ENCODE data around the gene TAF1B. TPM values are rescaled to one million over a fixed set of nuclear protein-coding genes. Genes with fewer than 3 reads are reported as not detected.

TAF1B gene
- polyA plus RNA-seq, 2 donors: 5.7 to 7.9 TPM

DNA sequence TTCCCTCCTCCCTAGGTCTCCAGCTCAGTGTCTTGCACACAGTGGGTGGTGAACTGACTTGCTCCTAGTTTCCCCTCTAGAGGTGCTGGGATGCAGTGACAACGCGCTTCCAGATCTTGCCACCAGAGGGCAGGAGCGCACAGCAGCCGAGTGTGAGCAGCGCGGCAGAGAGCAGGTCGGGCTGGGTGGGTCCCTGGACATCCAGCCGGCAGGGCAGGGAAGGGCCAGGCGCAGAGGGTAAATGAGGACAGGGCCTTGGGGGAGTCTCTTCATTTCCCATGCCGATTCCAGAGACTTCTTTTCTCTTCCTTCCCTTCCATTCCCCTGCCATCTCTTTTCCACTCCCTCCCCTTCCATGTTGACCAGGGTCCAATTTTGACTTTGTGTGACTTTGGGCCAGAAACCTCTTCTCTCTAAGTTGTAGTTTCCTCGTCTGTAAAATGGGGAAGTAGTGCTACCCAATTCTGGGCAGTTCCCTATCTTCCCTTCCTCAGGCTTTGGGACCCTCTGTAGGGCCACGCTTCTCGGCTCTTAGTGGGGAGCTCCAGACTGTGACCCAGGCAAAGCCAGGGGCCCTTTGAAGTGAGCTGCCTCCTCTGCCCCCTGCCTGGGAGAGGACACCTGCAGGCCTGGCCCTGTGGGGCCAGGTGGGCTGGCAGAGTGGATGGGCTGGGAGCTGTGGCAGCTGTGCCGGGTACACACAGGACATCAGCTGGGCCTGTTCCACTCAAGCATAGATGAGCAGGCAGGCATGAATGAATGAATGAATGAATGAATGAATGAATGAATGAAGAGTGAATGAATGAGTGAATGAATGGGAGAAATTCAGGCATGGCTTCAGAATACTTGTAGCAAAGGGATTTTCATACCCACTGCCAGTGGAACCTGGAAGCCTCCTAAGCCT, 43.3 kb upstream of the TAF1B start:
- Histone ChIP-seq H3K36me3 (ENCODE audit: control insufficient read depth in 2 of 2, insufficient read depth in 2 of 2, low read length in 1 of 2) (no peaks in the 10 kb centered on the region), H3K27ac (ENCODE audit: low read depth in 2 of 2, low read length in 1 of 2) (peak overlapping the region; percentile 98 to 99), H3K27me3 (ENCODE audit: control insufficient read depth in 1 of 2, insufficient read depth in 2 of 2, low read length in 2 of 2) (no peaks in the 10 kb centered on the region), H3K4me3 (ENCODE audit: low read depth in 1 of 2, low read length in 2 of 2) (no peak overlapping the region), H3K9me3 (ENCODE audit: control insufficient read depth in 2 of 2, insufficient read depth in 1 of 2, low read depth in 1 of 2, low read length in 1 of 2) (no peaks in the 10 kb centered on the region), H3K4me1 (ENCODE audit: control insufficient read depth in 2 of 2, insufficient read depth in 2 of 2, low read length in 1 of 2) (peaks cover 3 to 40% of the 10 kb centered on the region in 2 donors)
- WGBS, 2 donors: 21 to 23% methylated on average over 14 of the region's 14 CpGs

DNA sequence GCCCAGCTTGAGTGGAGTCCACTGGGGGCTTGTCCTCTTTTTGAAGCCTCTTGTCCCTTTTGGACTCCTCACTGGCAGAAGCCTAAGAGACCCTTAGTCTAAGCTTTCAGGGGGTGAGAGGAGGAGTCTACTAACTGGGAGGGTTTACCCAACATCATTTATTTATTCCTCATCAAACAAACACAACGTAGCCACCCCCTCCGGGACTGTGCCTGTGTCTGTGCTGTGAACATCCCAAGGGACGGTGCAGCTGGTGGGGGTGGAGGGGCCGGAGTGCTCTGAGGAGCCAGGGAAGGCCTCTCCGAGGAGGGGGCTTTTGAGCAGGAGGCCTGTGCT, 42.7 kb upstream of the TAF1B start:
- Histone ChIP-seq H3K4me3 (ENCODE audit: low read depth in 1 of 2, low read length in 2 of 2) (no peak overlapping the region), H3K9me3 (ENCODE audit: control insufficient read depth in 2 of 2, insufficient read depth in 1 of 2, low read depth in 1 of 2, low read length in 1 of 2) (no peaks in the 10 kb centered on the region), H3K27me3 (ENCODE audit: control insufficient read depth in 1 of 2, insufficient read depth in 2 of 2, low read length in 2 of 2) (no peaks in the 10 kb centered on the region), H3K27ac (ENCODE audit: low read depth in 2 of 2, low read length in 1 of 2) (peak overlapping the region; percentile 98 to 99), H3K36me3 (ENCODE audit: control insufficient read depth in 2 of 2, insufficient read depth in 2 of 2, low read length in 1 of 2) (no peaks in the 10 kb centered on the region), H3K4me1 (ENCODE audit: control insufficient read depth in 2 of 2, insufficient read depth in 2 of 2, low read length in 1 of 2) (peaks cover 3 to 40% of the 10 kb centered on the region in 2 donors)
- WGBS, 2 donors: 43 to 53% methylated on average over 5 of the region's 5 CpGs

DNA sequence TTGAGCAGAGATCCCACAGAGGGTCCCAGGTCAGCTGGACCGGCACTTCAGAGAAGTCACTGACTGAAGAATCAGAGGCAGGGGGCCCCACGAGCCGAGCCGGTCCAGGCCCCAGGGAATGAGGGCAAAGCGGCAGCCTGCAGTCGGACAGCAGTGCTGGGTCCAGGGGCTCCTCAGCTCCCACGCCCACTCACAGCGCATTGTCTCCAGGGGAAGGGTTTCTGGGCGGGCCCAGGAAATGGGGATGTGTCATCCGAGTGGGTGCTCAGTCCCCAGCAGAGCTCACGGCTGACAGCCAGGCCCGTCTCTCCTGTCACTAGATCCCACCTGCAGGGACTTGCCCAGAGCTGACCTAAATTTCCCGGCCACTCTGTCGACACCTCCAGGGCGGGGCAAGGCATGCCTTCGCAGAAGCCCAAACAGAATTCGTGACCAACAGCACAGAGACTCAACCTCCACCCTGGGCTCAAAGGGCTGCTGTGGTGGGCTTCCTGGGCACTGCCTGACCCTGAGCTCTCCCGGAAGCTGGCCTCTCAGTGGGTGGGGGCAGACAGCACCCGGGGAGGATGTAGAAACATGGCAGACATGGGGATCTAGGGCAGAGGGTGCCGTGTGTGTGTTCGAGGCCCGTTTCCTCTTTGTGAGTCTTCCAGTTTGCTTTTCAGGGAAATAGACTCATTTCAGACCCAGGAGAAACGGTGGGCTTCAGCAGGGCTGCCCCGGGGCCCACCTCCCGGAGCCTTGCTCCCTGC, 42.1 kb upstream of the TAF1B start:
- no peak overlapping the region for H3K4me3 ChIP-seq (ENCODE audit: low read depth in 1 of 2, low read length in 2 of 2)
- H3K9me3 ChIP-seq (ENCODE audit: control insufficient read depth in 2 of 2, insufficient read depth in 1 of 2, low read depth in 1 of 2, low read length in 1 of 2): no peaks in the 10 kb centered on the region
- no peaks in the 10 kb centered on the region for H3K27me3 ChIP-seq (ENCODE audit: control insufficient read depth in 1 of 2, insufficient read depth in 2 of 2, low read length in 2 of 2)
- peaks cover 3 to 45% of the 10 kb centered on the region in 2 donors for H3K4me1 ChIP-seq (ENCODE audit: control insufficient read depth in 2 of 2, insufficient read depth in 2 of 2, low read length in 1 of 2)
- H3K36me3 ChIP-seq (ENCODE audit: control insufficient read depth in 2 of 2, insufficient read depth in 2 of 2, low read length in 1 of 2): no peaks in the 10 kb centered on the region
- WGBS, 2 donors: 33 to 54% methylated on average over 25 of the region's 25 CpGs
- peak overlapping the region; percentile 98 to 99 for H3K27ac ChIP-seq (ENCODE audit: low read depth in 2 of 2, low read length in 1 of 2)

DNA sequence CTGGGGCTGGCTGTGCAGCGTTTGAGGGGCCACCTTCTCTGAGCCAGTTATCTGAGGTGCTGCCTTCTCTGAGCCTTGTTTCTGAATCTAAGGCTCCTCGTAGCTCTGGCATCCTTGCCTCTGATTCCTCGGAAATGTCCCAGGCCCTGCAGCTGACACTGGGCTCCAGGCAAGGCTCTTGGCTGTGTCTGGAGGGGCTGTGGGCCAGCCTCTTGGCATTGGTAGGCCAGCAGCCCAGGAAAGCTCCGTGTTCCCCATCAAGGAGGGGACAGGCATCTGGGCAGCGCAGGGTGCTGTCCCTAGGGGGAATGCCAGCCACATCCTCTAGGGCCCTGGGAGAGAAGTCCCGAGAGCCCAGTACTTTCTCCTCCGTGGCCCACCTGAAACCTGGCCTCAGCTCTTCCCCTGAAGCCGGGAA, 40.7 kb upstream of the TAF1B start:
- no peaks in the 10 kb centered on the region for H3K27me3 ChIP-seq (ENCODE audit: control insufficient read depth in 1 of 2, insufficient read depth in 2 of 2, low read length in 2 of 2)
- H3K27ac ChIP-seq (ENCODE audit: low read depth in 2 of 2, low read length in 1 of 2): peak overlapping the region; percentile 98 to 99
- H3K9me3 ChIP-seq (ENCODE audit: control insufficient read depth in 2 of 2, insufficient read depth in 1 of 2, low read depth in 1 of 2, low read length in 1 of 2): no peaks in the 10 kb centered on the region
- no peak overlapping the region for H3K4me3 ChIP-seq (ENCODE audit: low read depth in 1 of 2, low read length in 2 of 2)
- no peaks in the 10 kb centered on the region for H3K36me3 ChIP-seq (ENCODE audit: control insufficient read depth in 2 of 2, insufficient read depth in 2 of 2, low read length in 1 of 2)
- WGBS, 2 donors: 79% methylated on average over 8 of the region's 8 CpGs
- H3K4me1 ChIP-seq (ENCODE audit: control insufficient read depth in 2 of 2, insufficient read depth in 2 of 2, low read length in 1 of 2): peaks cover 3 to 40% of the 10 kb centered on the region in 2 donors

DNA sequence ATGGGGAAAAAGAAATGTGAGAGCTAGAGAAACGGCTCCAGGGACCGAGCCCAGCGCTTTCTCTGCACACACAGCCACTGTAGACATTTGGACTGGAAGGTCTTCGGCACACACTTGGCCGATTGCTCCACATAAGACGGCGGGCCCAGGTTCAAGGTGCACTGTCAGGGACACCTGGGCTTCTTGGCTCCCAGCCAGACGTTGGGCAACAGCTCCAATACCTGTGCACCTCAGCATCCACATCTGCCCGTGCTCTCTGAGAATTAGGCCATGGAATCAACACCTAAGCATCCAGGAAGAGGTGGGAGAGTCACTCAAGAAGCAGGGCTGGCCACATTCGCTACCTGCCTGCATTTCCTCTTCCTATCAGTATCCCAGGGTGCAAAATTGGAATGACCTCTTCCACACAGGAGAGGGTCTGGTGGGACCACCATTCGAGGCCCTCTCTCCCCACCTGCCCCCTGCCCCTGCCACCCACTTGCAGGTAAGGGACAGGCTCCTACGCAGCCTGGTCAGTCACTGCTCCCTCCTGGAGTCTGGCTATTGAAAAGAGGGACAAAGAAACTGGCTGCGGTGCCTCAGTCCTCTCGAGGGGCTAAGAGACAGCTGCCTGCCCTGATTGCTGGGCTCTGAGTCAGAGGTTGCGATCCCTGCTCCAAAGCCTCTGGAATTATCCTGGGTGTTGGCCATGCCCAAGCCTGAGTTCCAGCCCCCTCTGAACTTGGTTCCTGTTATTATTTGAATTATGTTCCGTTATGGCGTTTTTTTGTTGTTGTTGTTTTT, 40.1 kb upstream of the TAF1B start:
- Histone ChIP-seq H3K4me1 (ENCODE audit: control insufficient read depth in 2 of 2, insufficient read depth in 2 of 2, low read length in 1 of 2) (peaks cover 3 to 40% of the 10 kb centered on the region in 2 donors), H3K36me3 (ENCODE audit: control insufficient read depth in 2 of 2, insufficient read depth in 2 of 2, low read length in 1 of 2) (no peaks in the 10 kb centered on the region), H3K9me3 (ENCODE audit: control insufficient read depth in 2 of 2, insufficient read depth in 1 of 2, low read depth in 1 of 2, low read length in 1 of 2) (no peaks in the 10 kb centered on the region), H3K27me3 (ENCODE audit: control insufficient read depth in 1 of 2, insufficient read depth in 2 of 2, low read length in 2 of 2) (no peaks in the 10 kb centered on the region), H3K4me3 (ENCODE audit: low read depth in 1 of 2, low read length in 2 of 2) (no peak overlapping the region), H3K27ac (ENCODE audit: low read depth in 2 of 2, low read length in 1 of 2) (peak overlapping the region; percentile 98 to 99)
- WGBS, 2 donors: 60 to 65% methylated on average over 17 of the region's 17 CpGs

DNA sequence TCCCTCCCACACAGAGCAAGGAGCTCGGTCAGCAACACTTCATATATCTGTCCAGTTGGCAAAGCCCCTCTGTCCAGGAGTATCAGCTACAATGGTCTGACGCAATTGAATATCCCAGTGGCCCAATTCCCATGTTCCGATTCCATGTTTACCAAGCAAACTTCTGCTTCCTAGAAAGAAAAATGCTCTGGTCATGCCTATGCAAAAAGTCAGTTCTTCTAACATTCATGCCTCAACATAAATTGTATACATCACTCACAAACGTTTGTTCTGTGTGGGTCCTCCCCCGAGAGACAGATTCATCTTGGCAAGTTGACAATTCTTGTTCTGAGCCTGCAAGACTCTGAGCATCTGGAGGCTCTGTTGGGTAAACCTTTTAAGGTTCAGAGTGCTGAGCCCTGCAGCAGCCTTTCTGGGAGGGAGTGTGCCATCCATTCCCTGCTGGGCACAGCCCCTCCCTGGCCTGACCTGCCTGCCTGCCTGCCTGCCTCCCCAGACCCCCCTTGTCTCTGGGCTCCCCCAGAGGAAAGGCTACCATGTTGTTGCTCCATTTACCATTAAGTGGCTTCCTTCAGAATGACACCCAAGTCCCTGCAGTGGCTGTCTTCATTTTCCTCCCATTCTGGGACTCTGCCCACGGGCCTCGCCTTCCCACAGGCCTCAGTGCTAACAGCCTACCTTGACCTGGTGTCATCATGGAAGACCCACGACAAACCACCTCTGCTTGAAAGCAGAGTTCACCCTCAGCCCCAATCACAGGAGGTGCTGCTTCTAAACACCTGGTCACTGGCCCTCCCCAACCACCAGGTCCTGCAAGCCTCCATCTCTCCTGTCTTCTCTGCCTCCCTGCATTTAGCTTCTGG, 37.6 kb upstream of the TAF1B start:
- peaks cover 3 to 38% of the 10 kb centered on the region in 2 donors for H3K4me1 ChIP-seq (ENCODE audit: control insufficient read depth in 2 of 2, insufficient read depth in 2 of 2, low read length in 1 of 2)
- 58 to 68% methylated on average over 8 of the region's 8 CpGs for WGBS, 2 donors
- H3K27me3 ChIP-seq (ENCODE audit: control insufficient read depth in 1 of 2, insufficient read depth in 2 of 2, low read length in 2 of 2): no peaks in the 10 kb centered on the region
- no peak overlapping the region for H3K4me3 ChIP-seq (ENCODE audit: low read depth in 1 of 2, low read length in 2 of 2)
- H3K27ac ChIP-seq (ENCODE audit: low read depth in 2 of 2, low read length in 1 of 2): peak overlapping the region in 1 of 2 donors; percentile 37
- H3K36me3 ChIP-seq (ENCODE audit: control insufficient read depth in 2 of 2, insufficient read depth in 2 of 2, low read length in 1 of 2): no peaks in the 10 kb centered on the region
- H3K9me3 ChIP-seq (ENCODE audit: control insufficient read depth in 2 of 2, insufficient read depth in 1 of 2, low read depth in 1 of 2, low read length in 1 of 2): no peaks in the 10 kb centered on the region

DNA sequence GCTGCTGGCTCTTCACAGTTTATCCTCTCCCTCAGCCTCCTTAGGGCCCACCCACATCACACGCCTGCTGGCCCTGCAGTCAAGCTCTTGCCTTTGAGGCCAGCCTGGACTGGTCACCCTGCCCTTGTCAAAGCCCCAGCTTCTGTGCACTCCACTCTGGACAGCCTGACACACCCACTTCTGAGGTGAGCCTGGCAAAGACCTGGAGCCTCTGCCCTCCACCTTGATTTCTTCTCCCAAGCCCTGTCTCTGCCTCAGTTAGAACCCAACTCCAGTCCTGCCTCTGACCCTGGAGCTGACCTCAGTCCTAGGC, 37.0 kb upstream of the TAF1B start:
- Histone ChIP-seq H3K36me3 (ENCODE audit: control insufficient read depth in 2 of 2, insufficient read depth in 2 of 2, low read length in 1 of 2) (no peaks in the 10 kb centered on the region), H3K4me1 (ENCODE audit: control insufficient read depth in 2 of 2, insufficient read depth in 2 of 2, low read length in 1 of 2) (peaks cover 0 to 35% of the 10 kb centered on the region in 2 donors), H3K27me3 (ENCODE audit: control insufficient read depth in 1 of 2, insufficient read depth in 2 of 2, low read length in 2 of 2) (no peaks in the 10 kb centered on the region), H3K27ac (ENCODE audit: low read depth in 2 of 2, low read length in 1 of 2) (peak overlapping the region in 1 of 2 donors; percentile 27), H3K4me3 (ENCODE audit: low read depth in 1 of 2, low read length in 2 of 2) (no peak overlapping the region), H3K9me3 (ENCODE audit: control insufficient read depth in 2 of 2, insufficient read depth in 1 of 2, low read depth in 1 of 2, low read length in 1 of 2) (no peaks in the 10 kb centered on the region)
- 78 to 88% methylated on average over 1 of the region's 1 CpG for WGBS, 2 donors

DNA sequence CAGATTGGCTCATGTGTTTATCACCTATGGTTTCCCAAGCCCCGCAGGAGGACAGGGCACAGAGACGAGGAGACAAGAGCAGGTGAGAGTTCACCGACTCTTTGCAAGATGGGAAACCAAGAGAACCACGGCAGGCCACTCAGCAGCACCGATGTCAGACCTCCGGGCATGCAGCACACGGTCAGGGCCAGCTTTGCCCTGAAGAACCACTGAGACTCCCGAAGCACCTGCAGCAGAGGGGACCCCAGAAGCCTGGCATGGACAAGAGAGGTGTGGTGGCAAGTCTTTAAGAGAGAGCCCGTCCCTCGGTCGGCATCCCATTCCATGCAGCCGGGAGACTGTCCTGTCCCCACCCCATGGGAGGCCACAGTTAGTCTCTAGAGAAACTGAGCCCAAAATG, 36.6 kb upstream of the TAF1B start:
- Histone ChIP-seq H3K4me3 (ENCODE audit: low read depth in 1 of 2, low read length in 2 of 2) (no peak overlapping the region), H3K9me3 (ENCODE audit: control insufficient read depth in 2 of 2, insufficient read depth in 1 of 2, low read depth in 1 of 2, low read length in 1 of 2) (no peaks in the 10 kb centered on the region), H3K36me3 (ENCODE audit: control insufficient read depth in 2 of 2, insufficient read depth in 2 of 2, low read length in 1 of 2) (no peaks in the 10 kb centered on the region), H3K4me1 (ENCODE audit: control insufficient read depth in 2 of 2, insufficient read depth in 2 of 2, low read length in 1 of 2) (peaks cover 0 to 31% of the 10 kb centered on the region in 2 donors), H3K27me3 (ENCODE audit: control insufficient read depth in 1 of 2, insufficient read depth in 2 of 2, low read length in 2 of 2) (no peaks in the 10 kb centered on the region), H3K27ac (ENCODE audit: low read depth in 2 of 2, low read length in 1 of 2) (peak overlapping the region in 1 of 2 donors; percentile 27)
- 90 to 96% methylated on average over 12 of the region's 12 CpGs for WGBS, 2 donors

DNA sequence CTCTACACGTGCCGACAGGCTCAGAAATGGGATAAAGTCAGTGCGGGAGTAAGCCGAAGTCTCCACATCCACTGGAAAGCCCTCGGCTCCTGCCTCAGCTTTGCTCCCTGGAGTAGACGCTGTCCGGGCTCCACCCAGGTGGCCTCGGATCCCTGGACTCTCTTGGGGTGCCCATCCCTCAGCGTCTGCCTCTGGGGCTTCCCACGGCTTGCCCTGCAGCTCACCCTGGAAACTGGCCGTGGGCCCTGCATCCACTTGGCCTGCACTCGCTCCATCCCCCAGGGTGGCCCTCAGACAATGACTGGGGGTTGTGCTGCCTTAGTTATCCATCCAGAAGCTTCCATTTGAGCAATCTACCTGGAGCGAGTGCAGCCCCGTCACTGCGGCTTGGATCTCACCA, 36.2 kb upstream of the TAF1B start:
- Histone ChIP-seq H3K4me1 (ENCODE audit: control insufficient read depth in 2 of 2, insufficient read depth in 2 of 2, low read length in 1 of 2) (peaks cover 0 to 31% of the 10 kb centered on the region in 2 donors), H3K36me3 (ENCODE audit: control insufficient read depth in 2 of 2, insufficient read depth in 2 of 2, low read length in 1 of 2) (no peaks in the 10 kb centered on the region), H3K9me3 (ENCODE audit: control insufficient read depth in 2 of 2, insufficient read depth in 1 of 2, low read depth in 1 of 2, low read length in 1 of 2) (no peaks in the 10 kb centered on the region), H3K4me3 (ENCODE audit: low read depth in 1 of 2, low read length in 2 of 2) (no peak overlapping the region), H3K27ac (ENCODE audit: low read depth in 2 of 2, low read length in 1 of 2) (no peak overlapping the region), H3K27me3 (ENCODE audit: control insufficient read depth in 1 of 2, insufficient read depth in 2 of 2, low read length in 2 of 2) (no peaks in the 10 kb centered on the region)
- WGBS, 2 donors: 88 to 90% methylated on average over 15 of the region's 15 CpGs

Data from esophagus (tissue), 2 donors.